Karpas-422 (cell line): ENCODE results near the gene GNB4. TPM values are rescaled to one million over a fixed set of nuclear protein-coding genes. Genes with fewer than 3 reads are reported as not detected.
A peak's percentile ranks its signal among the peaks of the same experiment; 100 is the strongest.

Experiments used
- DNase-seq: peaks from one replicate; pipeline ENCODE4 v3.0.0-alpha.2; 2015
- H2AFZ ChIP-seq: fragments of 200-600 bp; sonication (generic); 2 replicates; pipeline ENCODE4 v1.6.1; 2014; ENCODE audit warnings: antibody characterized with exemption, low read length, mixed read lengths
- H3K27ac ChIP-seq: fragments of 200-600 bp; sonication (generic); 2 replicates; pipeline ENCODE4 v1.5.1; 2014; ENCODE audit warnings: mild to moderate bottlenecking, low read length, moderate library complexity
- H3K27me3 ChIP-seq: fragments of 200-600 bp; sonication (generic); 2 replicates; pipeline ENCODE4 v1.6.1; 2014; ENCODE audit warnings: low read length, mixed read lengths
- H3K36me3 ChIP-seq: fragments of 200-600 bp; sonication (generic); 2 replicates; pipeline ENCODE4 v1.6.1; 2014; ENCODE audit warnings: low read length, mixed read lengths; ENCODE audit not compliant: insufficient read depth
- H3K4me1 ChIP-seq: fragments of 200-600 bp; sonication (generic); 2 replicates; pipeline ENCODE4 v1.6.1; 2014; ENCODE audit warnings: mild to moderate bottlenecking, low read length, mixed read lengths
- H3K4me2 ChIP-seq: fragments of 200-600 bp; sonication (generic); 2 replicates; pipeline ENCODE4 v1.6.1; 2014; ENCODE audit warnings: low read length, low read depth, mild to moderate bottlenecking; ENCODE audit not compliant: poor library complexity, severe bottlenecking
- H3K4me3 ChIP-seq: fragments of 200-600 bp; sonication (generic); 2 replicates; pipeline ENCODE4 v1.5.1; 2014; ENCODE audit warnings: mild to moderate bottlenecking, antibody characterized with exemption, low read length, mixed read lengths
- H3K79me2 ChIP-seq: fragments of 200-600 bp; sonication (generic); 2 replicates; pipeline ENCODE4 v1.6.1; 2014; ENCODE audit warnings: mild to moderate bottlenecking, low read length, mixed read lengths
- H3K9ac ChIP-seq: fragments of 200-600 bp; sonication (generic); 2 replicates; pipeline ENCODE4 v1.6.0; 2014; ENCODE audit warnings: low read length
- H3K9me2 ChIP-seq: fragments of 200-600 bp; sonication (generic), shearing (Covaris generic); replicated peaks from 2 replicates; pipeline ENCODE4 v1.6.0; 2014; ENCODE audit warnings: mild to moderate bottlenecking, low read length, moderate library complexity; ENCODE audit not compliant: insufficient read depth
- H3K9me3 ChIP-seq: fragments of 300-700, 200-600 bp; sonication (generic); 2 replicates; pipeline ENCODE4 v1.6.1; 2014; ENCODE audit warnings: low read length, mixed read lengths
- H4K20me1 ChIP-seq: fragments of 200-600 bp; sonication (generic); 2 replicates; pipeline ENCODE4 v1.6.1; 2014; ENCODE audit warnings: mild to moderate bottlenecking, antibody characterized with exemption, low read length, low read depth; ENCODE audit not compliant: insufficient read depth
- total RNA-seq: library from RNA; depleted of rRNA; stranded (reverse); fragments of >200 nt; shearing (Covaris generic); gene quantifications from 2 replicates; pipeline ENCODE4 v1.2.3, GENCODE V29; 2014; ENCODE audit warnings: low replicate concordance

Gene GNB4
- total RNA-seq, 1 experiment from 2014 or later = 0.78 TPM

DNA sequence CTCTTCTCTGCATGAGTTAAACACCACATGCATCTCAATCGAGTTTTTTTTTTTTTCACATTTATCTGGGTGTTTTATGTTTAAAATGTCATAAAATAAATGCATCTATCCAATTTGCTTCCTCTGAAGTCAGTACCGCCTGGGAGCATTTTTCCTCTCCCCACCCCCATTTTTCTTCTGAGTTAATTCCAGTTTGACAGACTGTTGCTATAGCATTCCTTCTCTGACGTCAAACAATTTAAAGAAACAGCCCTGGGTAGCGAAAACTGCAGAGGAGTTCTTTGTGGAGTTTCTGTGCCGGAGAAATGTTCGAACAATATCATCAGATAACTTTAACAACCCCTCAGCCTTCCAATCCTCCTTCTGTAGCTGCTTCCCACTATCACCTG lies 900 bp upstream of the GNB4 start:
- Histone ChIP-seq H3K36me3 (no peaks in the 10 kb centered on the region), H3K4me2 (no peak overlapping the region), H3K4me3 (no peak overlapping the region), H3K4me1 (peaks cover 17% of the 10 kb centered on the region), H2AFZ (no peak overlapping the region), H3K9me2 (no peaks in the 10 kb centered on the region), H3K27ac (no peak overlapping the region), H3K27me3 (no peaks in the 10 kb centered on the region), H3K9me3 (no peaks in the 10 kb centered on the region), H3K79me2 (no peaks in the 10 kb centered on the region), H4K20me1 (no peaks in the 10 kb centered on the region), H3K9ac (no peak overlapping the region)
- no peak for DNase-seq

DNA sequence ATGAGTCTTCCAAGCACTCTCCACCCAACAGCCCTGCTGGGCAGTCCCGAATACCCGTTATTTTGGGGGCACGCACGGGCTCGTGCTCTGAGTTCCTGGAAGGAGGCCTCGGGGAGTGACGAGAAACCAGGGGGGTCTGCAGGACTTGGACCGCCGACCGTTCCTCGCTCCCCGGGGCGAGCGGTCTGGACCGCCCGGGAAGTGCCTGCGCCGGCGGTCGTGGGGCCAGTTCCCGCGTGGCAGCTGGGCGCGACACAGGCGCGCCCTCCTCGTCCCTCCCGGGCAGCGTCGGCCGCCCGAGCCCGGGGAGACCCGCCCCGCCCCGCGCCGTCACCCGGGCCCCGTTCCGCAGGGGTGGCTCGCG lies 387 bp downstream of the GNB4 start:
- DNase-seq = no peak
- no peaks in the 10 kb centered on the region for H4K20me1 ChIP-seq
- peak overlapping the region; percentile 24; the same call in 1 of the 2 replicates for H2AFZ ChIP-seq
- no peaks in the 10 kb centered on the region for H3K79me2 ChIP-seq
- peaks cover 17% of the 10 kb centered on the region for H3K4me1 ChIP-seq
- H3K4me2 ChIP-seq = peak overlapping the region; percentile 65
- H3K9me3 ChIP-seq = no peaks in the 10 kb centered on the region
- no peaks in the 10 kb centered on the region for H3K27me3 ChIP-seq
- peak overlapping the region; percentile 39 for H3K9ac ChIP-seq
- H3K36me3 ChIP-seq = no peaks in the 10 kb centered on the region
- H3K27ac ChIP-seq = no peak overlapping the region
- H3K4me3 ChIP-seq = peak overlapping the region; percentile 58
- no peaks in the 10 kb centered on the region for H3K9me2 ChIP-seq

DNA sequence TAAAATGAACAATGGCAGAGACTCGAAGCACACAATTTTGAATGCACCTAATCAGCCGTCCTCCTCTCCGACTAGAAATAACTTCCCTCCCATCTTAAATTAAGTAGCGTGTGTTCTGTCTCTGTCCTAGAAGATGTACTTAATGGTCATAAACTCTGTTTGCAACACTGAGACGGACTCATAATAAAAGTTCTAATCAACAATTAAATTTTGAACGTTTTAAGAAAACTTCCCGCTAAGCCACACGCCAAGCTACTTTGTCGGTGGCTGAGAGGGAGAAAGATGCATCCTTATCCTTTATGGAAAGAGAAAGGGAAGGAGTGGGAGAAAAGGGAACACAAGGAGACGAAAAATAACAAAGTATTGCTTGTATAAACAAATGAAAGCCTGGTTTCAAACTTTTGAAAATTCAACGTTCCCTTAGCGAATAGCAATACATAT lies 989 bp downstream of the GNB4 start:
- Histone ChIP-seq H3K4me1 (peaks cover 17% of the 10 kb centered on the region), H3K27me3 (no peaks in the 10 kb centered on the region), H2AFZ (no peak overlapping the region), H3K36me3 (no peaks in the 10 kb centered on the region), H3K9me3 (no peaks in the 10 kb centered on the region), H3K27ac (no peak overlapping the region), H3K79me2 (no peaks in the 10 kb centered on the region), H4K20me1 (no peaks in the 10 kb centered on the region), H3K4me2 (peak overlapping the region; percentile 65), H3K9ac (peak overlapping the region; percentile 39; the same call in 1 of the 2 replicates), H3K4me3 (peak overlapping the region; percentile 58), H3K9me2 (no peaks in the 10 kb centered on the region)
- DNase-seq = no peak

DNA sequence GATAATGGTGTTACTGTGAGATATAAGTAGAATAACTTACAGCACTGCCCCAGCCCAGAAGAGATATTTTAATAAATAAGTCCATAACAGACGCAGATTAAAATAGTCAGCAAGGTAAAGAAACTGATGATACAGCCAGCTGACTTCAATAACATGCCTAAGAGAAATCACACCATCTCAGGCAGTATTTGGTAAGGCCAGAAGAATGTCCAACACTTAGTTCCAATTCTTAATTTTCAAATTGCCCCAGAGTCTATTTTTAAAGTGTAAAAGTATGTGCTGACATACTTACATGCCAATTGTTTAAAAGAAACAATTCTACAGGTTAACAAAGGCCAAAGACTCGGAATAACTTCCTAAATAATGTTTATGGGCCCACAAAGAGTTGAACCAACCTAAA lies 1.6 kb downstream of the GNB4 start:
- peaks cover 17% of the 10 kb centered on the region for H3K4me1 ChIP-seq
- H3K27me3 ChIP-seq = no peaks in the 10 kb centered on the region
- no peaks in the 10 kb centered on the region for H3K9me2 ChIP-seq
- no peak for DNase-seq
- H3K36me3 ChIP-seq = no peaks in the 10 kb centered on the region
- no peaks in the 10 kb centered on the region for H3K9me3 ChIP-seq
- peak overlapping the region; percentile 65 for H3K4me2 ChIP-seq
- no peaks in the 10 kb centered on the region for H4K20me1 ChIP-seq
- H3K9ac ChIP-seq = no peak overlapping the region
- no peaks in the 10 kb centered on the region for H3K79me2 ChIP-seq
- H2AFZ ChIP-seq = no peak overlapping the region
- no peak overlapping the region for H3K27ac ChIP-seq
- H3K4me3 ChIP-seq = no peak overlapping the region

DNA sequence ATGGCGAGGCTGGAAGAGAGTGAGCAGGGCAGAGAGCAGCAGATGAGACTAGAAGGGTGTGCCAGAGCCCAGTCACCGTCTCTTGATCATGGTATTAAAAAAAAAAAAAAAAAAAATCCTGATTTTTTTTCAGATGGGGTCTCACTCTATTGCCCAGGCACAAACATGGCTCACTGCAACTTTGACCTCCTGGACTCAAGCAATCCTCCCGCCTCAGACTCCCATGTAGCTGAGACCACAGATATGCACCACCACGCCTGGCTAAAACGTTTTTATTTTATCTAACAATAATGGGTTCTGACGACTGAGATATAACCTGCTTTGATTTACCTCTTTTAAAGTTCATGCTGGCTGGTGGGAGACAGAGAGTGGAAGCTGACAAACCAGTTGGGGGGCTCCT lies 4.0 kb downstream of the GNB4 start:
- Histone ChIP-seq H2AFZ (no peak overlapping the region), H3K9ac (no peak overlapping the region), H3K4me3 (no peak overlapping the region), H3K36me3 (no peaks in the 10 kb centered on the region), H3K9me2 (no peaks in the 10 kb centered on the region), H3K79me2 (no peaks in the 10 kb centered on the region), H3K27ac (no peak overlapping the region), H3K4me2 (no peak overlapping the region), H3K27me3 (no peaks in the 10 kb centered on the region), H4K20me1 (no peaks in the 10 kb centered on the region), H3K9me3 (no peaks in the 10 kb centered on the region), H3K4me1 (peaks cover 17% of the 10 kb centered on the region)
- no peak for DNase-seq

DNA sequence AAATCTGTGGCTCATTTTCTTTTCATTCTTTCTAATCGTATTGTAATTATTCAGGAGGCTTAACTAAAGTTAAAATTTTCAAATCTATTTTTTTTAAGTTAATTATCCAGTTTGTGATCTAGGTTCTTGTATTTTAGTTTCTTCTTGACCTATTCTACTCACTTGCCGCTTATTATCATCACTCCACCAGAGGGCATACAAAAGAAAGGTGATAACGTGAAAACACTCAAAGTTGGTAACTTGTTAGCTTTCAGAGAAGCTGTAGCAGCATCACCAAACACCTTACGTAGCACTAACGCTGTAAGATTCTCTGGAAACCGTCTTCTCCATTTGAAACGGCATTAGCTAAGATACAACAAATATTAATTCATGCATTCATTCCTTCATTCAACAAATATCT lies 4.8 kb downstream of the GNB4 start:
- H3K27me3 ChIP-seq = no peaks in the 10 kb centered on the region
- peaks cover 13% of the 10 kb centered on the region for H3K4me1 ChIP-seq
- H3K9me2 ChIP-seq = no peaks in the 10 kb centered on the region
- no peaks in the 10 kb centered on the region for H3K36me3 ChIP-seq
- no peak overlapping the region for H3K9ac ChIP-seq
- no peak overlapping the region for H2AFZ ChIP-seq
- no peaks in the 10 kb centered on the region for H3K79me2 ChIP-seq
- H3K4me2 ChIP-seq = no peak overlapping the region
- H3K27ac ChIP-seq = no peak overlapping the region
- no peak overlapping the region for H3K4me3 ChIP-seq
- peak; percentile 68 for DNase-seq
- no peaks in the 10 kb centered on the region for H4K20me1 ChIP-seq
- no peaks in the 10 kb centered on the region for H3K9me3 ChIP-seq

DNA sequence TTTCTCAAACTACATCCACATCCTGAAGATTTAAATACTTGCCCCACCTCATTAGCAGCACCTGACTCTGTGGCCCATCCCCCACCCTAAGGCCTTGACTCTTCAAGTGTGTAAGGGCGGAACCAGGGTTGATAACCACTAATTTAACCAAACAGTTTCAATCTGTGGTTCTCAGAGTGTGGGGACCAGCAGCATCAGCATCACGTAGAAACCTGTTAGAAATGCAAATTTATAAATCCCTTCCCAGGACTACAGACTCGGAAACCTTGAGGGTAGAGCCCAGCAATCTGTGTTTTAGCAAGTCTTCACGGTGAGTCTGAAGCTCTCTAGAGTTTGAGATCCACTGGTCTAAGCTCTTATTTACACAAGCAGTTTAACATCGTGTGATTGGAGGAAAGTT lies 12.4 kb downstream of the GNB4 start:
- Histone ChIP-seq H3K4me1 (peaks cover 13% of the 10 kb centered on the region), H3K9me3 (no peaks in the 10 kb centered on the region), H3K79me2 (no peaks in the 10 kb centered on the region), H3K27ac (no peak overlapping the region), H3K27me3 (no peaks in the 10 kb centered on the region), H3K36me3 (no peaks in the 10 kb centered on the region), H3K9ac (no peak overlapping the region), H3K9me2 (no peaks in the 10 kb centered on the region), H2AFZ (peak overlapping the region; percentile 59; the same call in 1 of the 2 replicates), H3K4me2 (peak overlapping the region; percentile 35), H4K20me1 (no peaks in the 10 kb centered on the region), H3K4me3 (no peak overlapping the region; the same call in 1 of the 2 replicates)
- peak; percentile 67 for DNase-seq

DNA sequence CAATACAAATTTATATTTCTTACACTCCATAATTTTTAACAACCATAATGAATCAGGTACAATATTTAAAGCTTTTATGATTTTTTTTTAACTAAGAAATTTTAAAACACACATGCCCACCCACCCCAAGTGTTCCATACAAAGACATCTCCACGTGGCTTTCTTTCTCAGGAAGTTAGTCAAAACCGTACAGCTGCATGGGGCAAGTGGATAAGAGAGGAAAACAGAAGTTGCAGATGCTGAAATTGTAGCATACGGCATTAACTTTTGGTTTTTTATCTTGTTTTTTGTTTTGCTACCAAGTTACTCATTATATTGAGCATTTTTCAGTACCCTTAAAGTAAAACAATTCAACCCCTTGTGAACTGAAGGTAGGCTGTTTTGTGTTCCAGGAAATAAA lies 14.8 kb downstream of the GNB4 start:
- Histone ChIP-seq H3K27me3 (no peaks in the 10 kb centered on the region), H3K4me1 (peaks cover 20% of the 10 kb centered on the region), H3K9me2 (no peaks in the 10 kb centered on the region), H3K79me2 (no peaks in the 10 kb centered on the region), H3K9ac (no peak overlapping the region), H3K36me3 (no peaks in the 10 kb centered on the region), H3K4me3 (no peak overlapping the region), H3K4me2 (no peak overlapping the region), H3K27ac (no peak overlapping the region), H4K20me1 (no peaks in the 10 kb centered on the region), H3K9me3 (no peaks in the 10 kb centered on the region), H2AFZ (no peak overlapping the region)
- no peak for DNase-seq

DNA sequence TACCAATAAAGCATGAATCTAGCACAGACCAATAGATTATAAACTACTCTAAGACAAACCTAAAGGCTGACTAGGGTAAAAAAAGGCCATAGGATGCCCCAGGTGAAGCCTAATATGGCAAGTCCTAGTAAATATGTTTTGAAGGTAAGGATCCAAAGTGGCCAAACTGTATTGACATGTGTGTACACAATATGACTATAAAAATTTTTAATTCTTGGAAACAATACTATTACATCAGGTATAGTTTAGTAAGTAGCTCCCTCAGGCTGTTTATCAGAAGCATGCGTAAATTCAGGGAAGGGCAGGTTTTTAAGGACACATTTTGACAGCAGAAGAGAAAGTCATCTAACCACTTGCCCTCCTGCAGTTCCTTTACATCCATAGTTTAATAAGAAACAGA lies 18.8 kb downstream of the GNB4 start:
- no peak overlapping the region for H3K27ac ChIP-seq
- H3K4me2 ChIP-seq = no peak overlapping the region
- no peak for DNase-seq
- no peaks in the 10 kb centered on the region for H3K9me2 ChIP-seq
- H2AFZ ChIP-seq = no peak overlapping the region
- no peaks in the 10 kb centered on the region for H3K27me3 ChIP-seq
- no peaks in the 10 kb centered on the region for H3K9me3 ChIP-seq
- no peak overlapping the region for H3K4me3 ChIP-seq
- peaks cover 7% of the 10 kb centered on the region for H3K4me1 ChIP-seq
- no peaks in the 10 kb centered on the region for H3K36me3 ChIP-seq
- no peaks in the 10 kb centered on the region for H3K79me2 ChIP-seq
- H4K20me1 ChIP-seq = no peaks in the 10 kb centered on the region
- H3K9ac ChIP-seq = no peak overlapping the region
